AG10803 (cell line): Measurements from ENCODE around the gene RAB11FIP3.
"Not testable (repeated sequence)": the region's sequence is repeated elsewhere in the genome, so short reads cannot be mapped to it uniquely, and the experiment has no call there.

Source experiments
- DNase-seq: peaks from one replicate; pipeline ENCODE4 v3.0.0; 2010; ENCODE audit warnings: low read depth
- H3K4me3 ChIP-seq: 2 replicates; pipeline ENCODE4 v1.5.1; 2011; ENCODE audit warnings: mild to moderate bottlenecking, low read length, control low read depth
- TF ChIP-seq, protein P1 (sequence below): conservative IDR thresholded peaks from 2 replicates; pipeline ENCODE4 v1.5.1; 2011; ENCODE audit warnings: mild to moderate bottlenecking, low read length, control low read depth, inconsistent platforms

The RAB11FIP3 gene

DNA sequence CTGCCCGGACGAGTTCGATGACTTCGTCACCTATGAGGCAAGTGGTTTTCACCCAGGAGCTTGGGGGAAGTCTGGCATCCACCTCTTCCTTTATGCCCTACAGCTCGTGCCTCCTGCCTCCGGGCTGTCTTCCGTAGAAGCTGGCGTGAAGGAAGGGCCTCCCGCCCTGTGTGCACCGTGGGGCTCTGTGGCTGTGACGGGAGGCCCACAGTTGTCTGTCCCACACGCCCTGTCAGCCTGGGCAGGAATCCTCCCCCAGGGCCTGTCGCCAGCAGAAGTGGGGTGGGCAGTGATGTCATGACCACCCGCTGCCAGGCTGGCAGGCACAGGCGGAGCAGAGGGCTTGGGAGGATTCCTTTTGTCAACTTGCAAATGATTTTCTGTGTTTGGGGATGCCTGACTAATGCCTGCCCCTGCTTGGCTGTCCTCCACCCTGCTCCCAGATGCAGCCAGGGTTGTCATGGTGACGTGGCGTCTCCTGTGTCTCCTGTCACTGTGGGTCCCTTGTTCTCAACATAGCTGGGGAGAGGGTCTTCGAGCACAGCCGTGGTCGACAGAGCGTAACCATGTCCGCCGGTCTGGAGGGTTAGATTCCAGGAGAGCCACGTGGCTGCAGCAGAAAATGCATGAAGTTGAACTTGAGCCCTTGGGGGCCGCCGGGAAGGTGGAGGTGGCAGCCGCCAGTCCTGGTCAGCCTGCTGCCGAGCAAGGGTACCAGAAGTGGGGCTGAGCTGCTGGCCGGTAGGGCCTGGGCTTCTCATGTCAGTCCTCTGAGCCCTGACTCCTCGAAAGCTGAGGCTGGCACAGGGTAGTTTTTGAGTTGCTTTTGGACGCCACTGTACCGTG lies 46.1 kb downstream of the RAB11FIP3 start:
- TF ChIP-seq, protein P1, sequence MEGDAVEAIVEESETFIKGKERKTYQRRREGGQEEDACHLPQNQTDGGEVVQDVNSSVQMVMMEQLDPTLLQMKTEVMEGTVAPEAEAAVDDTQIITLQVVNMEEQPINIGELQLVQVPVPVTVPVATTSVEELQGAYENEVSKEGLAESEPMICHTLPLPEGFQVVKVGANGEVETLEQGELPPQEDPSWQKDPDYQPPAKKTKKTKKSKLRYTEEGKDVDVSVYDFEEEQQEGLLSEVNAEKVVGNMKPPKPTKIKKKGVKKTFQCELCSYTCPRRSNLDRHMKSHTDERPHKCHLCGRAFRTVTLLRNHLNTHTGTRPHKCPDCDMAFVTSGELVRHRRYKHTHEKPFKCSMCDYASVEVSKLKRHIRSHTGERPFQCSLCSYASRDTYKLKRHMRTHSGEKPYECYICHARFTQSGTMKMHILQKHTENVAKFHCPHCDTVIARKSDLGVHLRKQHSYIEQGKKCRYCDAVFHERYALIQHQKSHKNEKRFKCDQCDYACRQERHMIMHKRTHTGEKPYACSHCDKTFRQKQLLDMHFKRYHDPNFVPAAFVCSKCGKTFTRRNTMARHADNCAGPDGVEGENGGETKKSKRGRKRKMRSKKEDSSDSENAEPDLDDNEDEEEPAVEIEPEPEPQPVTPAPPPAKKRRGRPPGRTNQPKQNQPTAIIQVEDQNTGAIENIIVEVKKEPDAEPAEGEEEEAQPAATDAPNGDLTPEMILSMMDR = no peak
- DNase-seq = peak; percentile 85
- no peak overlapping the region for H3K4me3 ChIP-seq

DNA sequence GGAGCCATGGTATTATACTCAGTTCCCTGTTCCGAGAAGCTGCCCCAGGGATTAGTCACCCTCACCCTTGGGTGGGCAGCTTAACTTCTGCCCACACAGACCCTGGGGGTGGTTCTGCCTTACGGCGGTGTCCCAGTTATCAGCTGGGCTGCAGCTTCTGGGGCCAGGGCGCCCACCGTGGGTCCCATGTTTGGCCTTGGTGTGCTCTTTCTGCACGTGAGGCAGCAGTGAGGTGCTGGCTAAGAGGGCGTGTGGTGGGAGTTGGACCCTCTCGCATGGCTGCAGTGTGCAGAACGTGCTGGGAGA lies 46.7 kb downstream of the RAB11FIP3 start:
- no peak for DNase-seq
- TF ChIP-seq, protein P1 = no peak
- H3K4me3 ChIP-seq = no peak overlapping the region

DNA sequence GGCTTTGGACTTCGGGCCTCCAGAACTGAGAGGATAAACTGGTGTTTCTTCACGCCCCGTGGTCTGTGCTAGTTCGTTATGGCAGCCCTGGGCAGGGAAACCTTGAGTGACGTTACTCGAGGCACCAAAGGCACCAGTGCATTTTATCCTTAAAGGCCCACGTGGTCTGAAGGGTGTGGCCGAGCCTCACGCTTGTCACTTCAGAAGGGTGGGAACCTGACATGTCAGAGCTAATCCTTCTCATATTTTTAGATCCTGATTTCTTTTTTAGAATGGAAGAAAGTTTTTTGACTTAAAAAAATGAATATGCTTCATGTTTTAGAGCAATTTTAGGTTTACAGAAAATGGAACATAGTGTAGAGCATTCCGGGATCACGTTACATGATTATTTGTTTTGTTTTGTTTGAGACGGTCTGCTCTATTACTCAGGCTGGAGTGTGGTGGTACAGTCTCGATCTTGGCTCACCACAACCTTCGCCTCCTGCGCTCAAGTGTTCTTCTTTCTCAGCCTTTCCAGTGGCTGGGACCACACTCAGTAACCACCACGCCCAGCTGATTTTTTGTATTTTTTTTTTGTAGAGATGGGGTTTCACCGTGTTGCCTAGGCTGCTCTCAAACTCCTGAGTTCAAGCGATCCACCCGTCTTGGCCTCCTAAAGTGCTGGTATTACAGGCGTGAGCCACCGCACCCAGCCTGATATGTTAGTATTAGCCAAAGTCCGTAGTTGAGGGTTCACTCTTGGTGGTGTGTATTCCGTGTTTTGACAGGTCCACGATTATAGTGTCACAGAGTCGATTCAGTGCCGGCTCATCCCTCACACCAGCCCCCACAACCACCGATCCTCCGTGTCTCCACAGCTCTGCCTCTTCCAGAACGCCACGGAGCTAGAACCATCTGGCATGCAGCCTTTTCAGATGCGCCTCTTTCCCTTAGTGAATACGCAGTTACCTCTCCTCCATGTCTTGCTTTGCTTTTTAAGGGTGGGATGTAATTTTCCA lies 47.9 kb downstream of the RAB11FIP3 start:
- H3K4me3 ChIP-seq = no peak overlapping the region
- TF ChIP-seq, protein P1 = no peak
- no peak for DNase-seq

DNA sequence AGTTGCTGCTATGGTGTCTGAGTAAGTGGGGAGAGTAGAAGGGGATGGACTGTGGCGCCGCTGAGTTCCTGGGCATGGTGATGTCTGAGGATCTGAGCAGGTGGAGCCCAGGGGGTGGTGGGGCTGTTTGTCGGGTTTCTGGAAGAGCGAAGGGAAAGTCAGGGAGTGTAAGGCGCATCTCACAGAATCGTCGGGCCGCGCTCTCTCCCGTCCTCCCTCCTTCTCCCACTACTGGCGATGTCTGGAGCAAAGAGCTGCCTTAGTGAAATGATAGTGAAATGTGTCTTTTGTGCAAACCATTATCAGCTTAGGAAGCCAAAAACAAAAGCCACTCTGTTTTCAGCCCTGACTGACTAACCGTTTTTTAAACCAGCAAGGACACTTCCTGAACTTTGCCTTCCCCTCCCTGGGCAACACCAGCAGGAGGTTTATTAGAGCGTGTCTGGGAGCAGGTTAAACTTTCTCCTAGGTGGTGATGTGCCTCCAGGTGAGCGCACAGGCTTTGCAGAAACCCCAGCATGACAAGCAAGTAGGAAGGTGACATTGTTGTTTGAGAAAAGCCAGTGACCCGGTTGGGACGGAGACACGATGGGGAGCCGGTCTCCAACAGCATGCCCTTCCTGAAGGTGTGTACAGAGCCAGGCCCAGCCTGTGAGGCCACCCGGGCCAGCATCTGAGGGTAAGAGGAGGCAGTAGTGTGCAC lies 49.1 kb downstream of the RAB11FIP3 start:
- DNase-seq = no peak
- no peak overlapping the region for H3K4me3 ChIP-seq
- TF ChIP-seq, protein P1 = no peak

DNA sequence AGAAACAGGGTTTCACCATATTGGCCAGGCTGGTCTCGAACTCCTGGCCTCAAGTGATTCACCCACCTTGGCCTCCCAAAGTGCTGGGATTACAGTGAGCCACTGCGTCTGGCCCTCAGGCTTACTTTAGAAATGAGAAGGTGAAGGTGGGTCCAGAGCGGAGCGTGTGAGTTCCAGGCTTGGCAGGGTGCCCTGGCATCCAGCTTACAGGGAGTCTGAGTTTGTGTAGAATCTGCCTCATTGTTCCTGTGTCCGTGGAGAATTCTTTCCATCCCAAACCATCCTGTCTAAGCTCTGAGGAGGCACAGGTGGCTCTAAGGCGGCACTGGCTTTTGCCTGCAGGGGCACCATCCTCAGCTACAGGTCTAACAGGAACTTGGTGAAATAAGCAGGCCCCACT lies 50.6 kb downstream of the RAB11FIP3 start:
- H3K4me3 ChIP-seq = no peak overlapping the region
- TF ChIP-seq, protein P1 = no peak
- DNase-seq = no peak

DNA sequence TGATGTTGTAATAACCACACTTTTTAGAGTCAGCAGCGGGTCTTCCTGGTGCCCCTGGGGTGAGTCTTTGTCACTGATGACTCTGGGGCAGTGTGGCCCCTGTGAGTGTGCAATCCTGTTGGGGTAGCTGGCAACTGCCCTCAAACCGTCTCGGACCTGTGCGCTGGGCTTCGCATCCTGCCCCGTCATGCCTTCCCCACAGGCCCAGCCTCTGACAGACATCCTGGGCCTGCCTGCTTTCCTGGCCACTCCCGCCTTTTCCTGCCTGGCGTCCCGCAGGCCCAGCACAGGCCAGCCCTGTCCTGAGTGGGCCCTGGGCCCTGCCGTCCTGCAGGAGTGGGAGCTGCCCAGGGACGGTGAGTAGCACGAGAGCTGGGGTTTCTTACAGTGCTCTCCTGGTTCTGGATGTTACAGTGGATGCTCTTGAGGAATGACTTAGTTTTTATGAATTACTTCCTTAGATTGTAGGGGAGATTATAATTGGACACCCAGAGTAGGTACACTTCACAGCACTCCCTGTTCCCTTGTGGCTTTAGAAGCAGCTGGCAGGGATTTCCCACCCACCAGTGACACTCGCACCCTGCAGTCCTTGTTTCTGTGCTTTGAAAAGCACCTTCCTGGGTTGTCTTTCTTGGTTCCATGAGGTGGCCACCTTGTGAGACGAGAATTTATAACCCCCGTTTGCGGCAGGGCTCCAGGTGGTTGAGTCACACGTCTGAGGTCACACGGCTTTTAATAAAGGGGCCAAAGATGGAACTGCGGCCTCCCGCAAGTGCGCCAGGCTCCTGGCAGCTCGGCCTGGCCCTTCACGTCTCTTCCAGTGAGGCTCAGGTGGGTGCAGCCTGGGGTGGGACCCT lies 52.1 kb downstream of the RAB11FIP3 start:
- TF ChIP-seq, protein P1 = no peak
- no peak overlapping the region for H3K4me3 ChIP-seq
- DNase-seq = no peak

DNA sequence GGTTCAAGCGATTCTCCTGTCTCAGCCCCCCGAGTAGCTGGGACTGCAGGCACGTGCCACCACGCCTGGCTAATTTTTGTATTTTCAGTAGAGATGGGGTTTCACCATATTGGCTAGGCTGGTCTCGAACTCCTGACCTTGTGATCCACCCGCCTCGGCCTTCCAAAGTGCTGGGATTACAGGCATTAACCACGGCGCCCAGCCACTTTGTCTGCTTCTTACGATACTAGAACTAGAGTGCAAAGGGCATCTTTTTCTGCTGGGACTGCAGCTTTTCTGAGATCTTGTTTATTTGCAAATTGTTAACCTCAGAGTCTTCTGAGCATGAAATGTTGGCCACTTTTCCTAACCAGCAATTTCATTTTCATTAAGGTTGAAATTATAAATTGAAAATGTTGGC lies 52.8 kb downstream of the RAB11FIP3 start:
- H3K4me3 ChIP-seq, DNase-seq: not testable (repeated sequence)
